Measurements from ENCODE around the gene MAGED1.

DNA sequence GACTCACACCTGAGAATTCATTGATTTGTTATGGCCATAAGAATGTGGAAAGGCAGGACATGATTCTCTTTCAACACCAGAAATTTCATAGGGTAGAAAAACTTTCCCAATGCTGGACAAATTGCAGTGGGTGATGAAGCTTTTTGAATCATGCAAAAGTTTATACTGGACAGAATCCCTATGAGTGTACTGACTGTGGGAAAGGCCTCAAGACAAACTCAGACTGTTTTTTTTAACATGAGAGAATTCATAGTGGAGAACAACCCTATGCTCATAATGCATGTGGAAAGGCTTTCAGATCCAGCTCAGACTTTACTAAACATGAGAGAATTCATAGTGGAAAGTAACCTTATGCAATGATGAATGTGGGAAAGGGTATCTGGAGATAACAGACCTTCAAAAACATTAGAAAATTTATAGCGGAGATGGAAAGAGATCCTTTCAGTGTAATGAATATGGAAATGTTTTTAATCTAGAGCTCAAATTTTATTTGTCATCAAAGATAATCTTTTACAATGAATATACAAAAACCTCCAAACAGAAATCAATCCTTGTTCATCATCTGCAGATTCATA lies 36.2 kb upstream of the MAGED1 start:
- TF ChIP-seq CTCF (IDR thresholded peaks at IDR 0.05): no peak
- TF ChIP-seq ZFX (IDR thresholded peaks at IDR 0.05; ENCODE audit: borderline replicate concordance): no peak
